Loucy (cell line): Measurements from ENCODE around the gene PYCR2.

Experiments
- H2AFZ ChIP-seq: fragments of 200-600 bp; sonication (generic); 2 replicates; pipeline ENCODE4 v1.6.0; 2016; ENCODE audit warnings: antibody characterized with exemption, mild to moderate bottlenecking, low read length, moderate library complexity
- H3F3A ChIP-seq: fragments of 200-600 bp; 2 replicates; pipeline ENCODE4 v1.6.0; 2016; ENCODE audit warnings: antibody characterized with exemption, low read depth, mild to moderate bottlenecking
- H3K27me3 ChIP-seq: fragments of 200-600 bp; sonication (generic); 2 replicates; pipeline ENCODE4 v1.6.1; 2014; ENCODE audit warnings: low read length, mild to moderate bottlenecking; ENCODE audit not compliant: insufficient read depth, poor library complexity, severe bottlenecking
- H3K36me3 ChIP-seq: fragments of 200-600 bp; sonication (generic); 2 replicates; pipeline ENCODE4 v1.6.1; 2016; ENCODE audit warnings: low read length; ENCODE audit not compliant: insufficient read depth
- H3K4me1 ChIP-seq: fragments of 200-600 bp; sonication (generic); 2 replicates; pipeline ENCODE4 v1.5.1; 2014; ENCODE audit warnings: low read length, mild to moderate bottlenecking; ENCODE audit not compliant: insufficient read depth, poor library complexity, severe bottlenecking
- H3K4me2 ChIP-seq: fragments of 200-600 bp; sonication (generic); 2 replicates; pipeline ENCODE4 v1.6.0; 2014; ENCODE audit warnings: antibody characterized with exemption, low read length, low read depth, mild to moderate bottlenecking; ENCODE audit not compliant: poor library complexity, severe bottlenecking
- H3K4me3 ChIP-seq: fragments of 200-600 bp; sonication (generic); 2 replicates; pipeline ENCODE4 v1.5.1; 2014; ENCODE audit warnings: low read length, mild to moderate bottlenecking, mixed read lengths; ENCODE audit not compliant: poor library complexity, severe bottlenecking
- H3K79me2 ChIP-seq: fragments of 200-600 bp; sonication (generic); 2 replicates; pipeline ENCODE4 v1.6.1; 2014; ENCODE audit warnings: low read length; ENCODE audit not compliant: insufficient read depth
- H3K9ac ChIP-seq: fragments of 200-600 bp; sonication (generic); 2 replicates; pipeline ENCODE4 v1.6.0; 2014; ENCODE audit warnings: mild to moderate bottlenecking, low read depth, low read length, moderate library complexity; ENCODE audit not compliant: poor library complexity, severe bottlenecking
- H3K9me2 ChIP-seq: fragments of 200-600 bp; sonication (generic); replicated peaks from 2 replicates; pipeline ENCODE4 v1.6.1; 2016; ENCODE audit warnings: low read depth, low read length, mixed read lengths
- H3K9me3 ChIP-seq: fragments of 200-600 bp; sonication (generic); 2 replicates; pipeline ENCODE4 v1.6.1; 2014; ENCODE audit warnings: mild to moderate bottlenecking, antibody characterized with exemption, low read length, low read depth; ENCODE audit not compliant: insufficient read depth
- H4K20me1 ChIP-seq: fragments of 200-600 bp; sonication (generic); 2 replicates; pipeline ENCODE4 v1.6.0; 2014; ENCODE audit warnings: antibody characterized with exemption, low read length, mild to moderate bottlenecking; ENCODE audit not compliant: insufficient read depth, poor library complexity, severe bottlenecking
- CTCF ChIP-seq: fragments of 200-600 bp; sonication (generic); conservative IDR thresholded peaks from 2 replicates; pipeline ENCODE4 v1.5.1; 2014; ENCODE audit warnings: mild to moderate bottlenecking, antibody characterized with exemption, low read length
- EZH2phosphoT487 ChIP-seq: fragments of 200-600 bp; IDR thresholded peaks from 2 replicates; pipeline ENCODE4 v1.6.1; 2018; ENCODE audit warnings: antibody characterized with exemption, mild to moderate bottlenecking, moderate library complexity, borderline replicate concordance

Gene PYCR2

DNA sequence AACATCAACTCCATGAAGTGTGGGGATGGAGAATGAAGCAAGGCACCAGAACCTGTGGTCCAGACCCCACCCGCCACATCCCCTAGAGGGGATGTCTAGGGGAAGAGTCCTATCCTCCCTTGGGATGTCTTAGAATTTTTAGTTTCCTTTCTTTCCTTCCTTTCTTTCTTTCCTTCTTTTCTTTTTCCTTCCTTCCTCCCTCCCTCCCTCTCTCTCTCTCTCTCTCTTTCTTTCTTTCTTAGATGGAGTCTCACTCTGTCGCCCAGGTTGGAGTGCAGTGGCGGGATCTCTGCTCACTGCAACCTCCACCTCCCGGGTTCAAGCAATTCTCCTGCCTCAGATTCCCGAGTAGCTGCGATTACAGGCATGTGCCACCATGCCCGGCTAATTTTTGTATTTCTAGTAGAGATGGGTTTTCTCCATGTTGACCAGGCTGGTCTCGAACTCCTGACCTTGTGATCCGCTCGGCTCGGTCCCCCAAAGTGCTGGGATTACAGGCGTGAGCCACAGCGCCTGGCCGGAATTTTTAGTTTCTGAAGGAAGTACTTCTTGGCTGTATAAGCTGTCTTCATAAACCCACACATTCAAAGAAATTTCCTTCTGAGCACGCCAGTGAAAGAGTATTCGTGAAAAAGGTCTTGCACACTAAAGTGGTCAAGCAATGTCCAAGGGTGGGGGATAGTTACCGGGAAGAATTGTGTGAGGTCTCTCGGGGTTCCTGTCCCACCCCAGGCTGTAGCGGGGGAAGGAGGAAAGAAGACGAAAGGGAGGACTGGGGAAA is 37.8 kb upstream of the PYCR2 start:
- no peaks in the 10 kb centered on the region for H3K4me1 ChIP-seq
- H3K9ac ChIP-seq: no peak overlapping the region
- no peaks in the 10 kb centered on the region for H3K79me2 ChIP-seq
- no peaks in the 10 kb centered on the region for H3F3A ChIP-seq
- H3K36me3 ChIP-seq: no peaks in the 10 kb centered on the region
- H4K20me1 ChIP-seq: no peaks in the 10 kb centered on the region
- H3K27me3 ChIP-seq: no peaks in the 10 kb centered on the region
- no peak overlapping the region for H3K4me3 ChIP-seq
- no peaks in the 10 kb centered on the region for H3K9me3 ChIP-seq
- peak overlapping the region; percentile 41; the same call in 1 of the 2 replicates for H2AFZ ChIP-seq
- TF ChIP-seq CTCF (no peak), EZH2phosphoT487 (no peak)
- H3K4me2 ChIP-seq: no peak overlapping the region
- no peaks in the 10 kb centered on the region for H3K9me2 ChIP-seq

DNA sequence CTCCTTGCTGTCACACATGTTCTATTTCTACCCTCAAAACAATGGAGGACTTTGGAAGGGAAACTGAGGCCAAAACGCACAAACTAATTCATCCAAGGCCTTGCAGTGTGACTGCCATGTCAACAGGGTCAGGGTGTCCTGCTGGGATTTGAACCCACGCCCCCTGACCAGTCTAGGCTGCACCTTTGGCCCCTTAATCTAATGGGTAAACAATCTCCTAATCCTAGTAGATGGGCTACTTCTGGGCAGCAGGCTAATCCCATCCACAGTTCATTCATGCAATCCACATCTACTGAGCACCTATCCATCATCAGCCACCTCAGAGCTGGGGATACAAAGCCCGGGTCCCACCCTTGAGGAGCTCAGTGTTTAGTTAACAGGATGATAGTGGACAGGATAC is 34.0 kb upstream of the PYCR2 start:
- Histone ChIP-seq H3K4me2 (no peak overlapping the region), H3K4me3 (no peak overlapping the region), H3K9me2 (no peaks in the 10 kb centered on the region), H3F3A (no peaks in the 10 kb centered on the region), H4K20me1 (no peaks in the 10 kb centered on the region), H3K4me1 (no peaks in the 10 kb centered on the region), H3K9me3 (no peaks in the 10 kb centered on the region), H3K9ac (no peak overlapping the region), H2AFZ (no peak overlapping the region), H3K36me3 (no peaks in the 10 kb centered on the region), H3K79me2 (no peaks in the 10 kb centered on the region), H3K27me3 (no peaks in the 10 kb centered on the region)
- TF ChIP-seq EZH2phosphoT487 (no peak), CTCF (no peak)

DNA sequence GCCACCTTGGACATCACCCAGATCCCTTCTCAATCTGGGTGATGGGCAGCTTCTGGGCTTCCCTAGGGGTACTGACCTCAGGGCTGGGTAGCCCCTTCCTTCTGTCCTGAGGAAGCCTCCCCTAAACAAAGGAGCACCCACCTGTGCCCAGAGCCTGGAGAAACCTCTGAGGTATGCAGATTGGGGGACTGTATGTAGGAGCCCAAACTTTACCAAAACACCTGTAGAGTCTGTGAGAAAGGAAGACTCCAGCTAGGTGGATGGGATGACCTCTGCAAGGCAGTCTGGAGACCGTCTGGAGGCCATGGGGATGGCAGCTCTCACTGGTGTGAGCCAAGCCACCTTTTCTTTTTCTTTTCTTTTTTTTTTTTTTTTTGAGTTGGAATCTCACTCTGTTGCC is 30.7 kb upstream of the PYCR2 start:
- no peaks in the 10 kb centered on the region for H3K9me2 ChIP-seq
- no peak for TF ChIP-seq EZH2phosphoT487
- no peak for TF ChIP-seq CTCF
- no peaks in the 10 kb centered on the region for H3K9me3 ChIP-seq
- no peaks in the 10 kb centered on the region for H3K79me2 ChIP-seq
- no peaks in the 10 kb centered on the region for H3K4me1 ChIP-seq
- no peaks in the 10 kb centered on the region for H4K20me1 ChIP-seq
- no peak overlapping the region for H3K9ac ChIP-seq
- H3F3A ChIP-seq: no peaks in the 10 kb centered on the region
- no peak overlapping the region for H2AFZ ChIP-seq
- H3K27me3 ChIP-seq: no peaks in the 10 kb centered on the region
- H3K4me2 ChIP-seq: no peak overlapping the region
- no peaks in the 10 kb centered on the region for H3K36me3 ChIP-seq
- no peak overlapping the region for H3K4me3 ChIP-seq
